SK-N-SH treated with all-trans-retinoic acid at 6 μM for 48 hours (cell line): ENCODE results near the gene LHFPL2.

ENCODE experiments used
- CREB5 ChIP-seq: fragments of 250-450 bp; sonication (Bioruptor Pico); IDR thresholded peaks from 2 replicates; pipeline ENCODE4 v1.5.1; 2020; ENCODE audit warnings: low read depth, mild to moderate bottlenecking, moderate library complexity
- ESRRG ChIP-seq: fragments of 250-450 bp; sonication (Bioruptor Pico); IDR thresholded peaks from 2 replicates; pipeline ENCODE4 v1.6.1; 2021; ENCODE audit warnings: mild to moderate bottlenecking
- GLIS3 ChIP-seq: fragments of 250-450 bp; sonication (Bioruptor Pico); IDR thresholded peaks from 2 replicates; pipeline ENCODE4 v1.5.0; 2020; ENCODE audit warnings: mild to moderate bottlenecking, moderate library complexity
- ISL1 ChIP-seq: fragments of 250-450 bp; sonication (Bioruptor Pico); IDR thresholded peaks from 2 replicates; pipeline ENCODE4 v2.1.2; 2022; ENCODE audit warnings: mild to moderate bottlenecking, moderate library complexity
- PATZ1 ChIP-seq: fragments of 250-450 bp; sonication (Bioruptor Pico); IDR thresholded peaks from 2 replicates; pipeline ENCODE4 v1.8.0; 2020; ENCODE audit warnings: mild to moderate bottlenecking, moderate library complexity, borderline replicate concordance
- PPARA ChIP-seq: fragments of 250-450 bp; sonication (Bioruptor Pico); IDR thresholded peaks from 2 replicates; pipeline ENCODE4 v1.5.0; 2020; ENCODE audit warnings: mild to moderate bottlenecking, borderline replicate concordance
- RARB ChIP-seq: fragments of 250-450 bp; sonication (Bioruptor Pico); IDR thresholded peaks from 2 replicates; pipeline ENCODE4 v1.8.0; 2021; ENCODE audit warnings: mild to moderate bottlenecking, moderate library complexity
- TOX ChIP-seq: fragments of 250-450 bp; sonication (Bioruptor Pico); IDR thresholded peaks from 2 replicates; pipeline ENCODE4 v1.8.0; 2021; ENCODE audit warnings: mild to moderate bottlenecking, moderate library complexity, borderline replicate concordance
- ZC3H10 ChIP-seq: fragments of 250-450 bp; sonication (Bioruptor Pico); IDR thresholded peaks from 2 replicates; pipeline ENCODE4 v1.5.1; 2021; ENCODE audit warnings: mild to moderate bottlenecking, moderate library complexity
- ZNF70 ChIP-seq: fragments of 450-650 bp; formaldehyde crosslinking; IDR thresholded peaks from 2 replicates; pipeline ENCODE4 v1.5.0; 2020; ENCODE audit warnings: mild to moderate bottlenecking, moderate library complexity

GRCh38 chr5:78570646-78571045 lies 77.9 kb downstream of the LHFPL2 start:
- TF ChIP-seq TOX (CRISPR knock-in tag), result no peak
- TF ChIP-seq ISL1 (CRISPR knock-in tag), result no peak
- no peak for TF ChIP-seq PATZ1 (CRISPR knock-in tag)
- no peak for TF ChIP-seq ZNF70 (CRISPR knock-in tag)
- no peak for TF ChIP-seq RARB
- no peak for TF ChIP-seq GLIS3
- no peak for TF ChIP-seq CREB5 (CRISPR knock-in tag)
- TF ChIP-seq PPARA (CRISPR knock-in tag), result no peak
- no peak for TF ChIP-seq ESRRG (CRISPR knock-in tag)
- no peak for TF ChIP-seq ZC3H10
